Liver (tissue), 9 donors: Measurements from ENCODE around the gene OTOGL. TPM values are rescaled to one million over a fixed set of nuclear protein-coding genes. Genes with fewer than 3 reads are reported as not detected.

Source experiments
- DNase-seq: peaks from one replicate; pipeline ENCODE4 v3.0.0-alpha.2; 2017; ENCODE audit warnings: low spot score
- H3K27ac ChIP-seq, 2 donors: one replicate each; pipeline ENCODE4 v1.7.0; 2013; ENCODE audit warnings: inconsistent platforms in 2 of 2, low read length in 2 of 2, control low read depth in 1 of 2, low read depth in 1 of 2, mild to moderate bottlenecking in 1 of 2
- H3K27me3 ChIP-seq, 4 donors: one replicate each; pipeline versions ENCODE4 v1.6.1 to v1.7.0; 2013; ENCODE audit warnings: low read length in 3 of 4, inconsistent platforms in 1 of 4, mild to moderate bottlenecking in 1 of 4, moderate library complexity in 1 of 4; ENCODE audit not compliant: control insufficient read depth in 4 of 4, insufficient read depth in 4 of 4
- H3K36me3 ChIP-seq, 4 donors: one replicate each; pipeline versions ENCODE4 v1.6.1 to v1.7.0; 2013; ENCODE audit warnings: low read length in 3 of 4, mild to moderate bottlenecking in 3 of 4, low read depth in 1 of 4, moderate library complexity in 1 of 4; ENCODE audit not compliant: control insufficient read depth in 4 of 4, insufficient read depth in 3 of 4
- H3K4me1 ChIP-seq, 4 donors: one replicate each; pipeline versions ENCODE4 v1.6.1 to v1.7.0; 2013; ENCODE audit warnings: low read length in 3 of 4, mild to moderate bottlenecking in 3 of 4, moderate library complexity in 1 of 4; ENCODE audit not compliant: control insufficient read depth in 4 of 4, insufficient read depth in 4 of 4
- H3K4me3 ChIP-seq, 3 donors: one replicate each; pipeline versions ENCODE4 v1.6.1 to v1.7.0; 2013; ENCODE audit warnings: low read length in 3 of 3, control low read depth in 1 of 3, low read depth in 1 of 3, mild to moderate bottlenecking in 1 of 3
- H3K9ac ChIP-seq, 2 donors: one replicate each; pipeline ENCODE4 v1.7.0; 2013; ENCODE audit warnings: low read length in 2 of 2, mild to moderate bottlenecking in 2 of 2, moderate library complexity in 2 of 2, control low read depth in 1 of 2, low read depth in 1 of 2
- H3K9me3 ChIP-seq, 4 donors: one replicate each; pipeline versions ENCODE4 v1.6.1 to v1.7.0; 2013; ENCODE audit warnings: low read length in 3 of 4; ENCODE audit not compliant: control insufficient read depth in 4 of 4
- ATF3 ChIP-seq: IDR thresholded peaks from 2 replicates; pipeline ENCODE4 v1.6.1; 2016; ENCODE audit warnings: antibody characterized with exemption
- CTCF ChIP-seq: fragments of 150-350 bp; IDR thresholded peaks from 2 replicates; pipeline ENCODE4 v1.5.1; 2017; ENCODE audit warnings: improper control_type of control experiment, low read depth, low read length; ENCODE audit not compliant: missing input control
- EGR1 ChIP-seq, 2 donors: IDR thresholded peaks; 2 replicates each; pipeline ENCODE4 v1.6.1; 2016 to 2018; ENCODE audit warnings: antibody characterized with exemption in 2 of 2, low read depth in 2 of 2
- FOXA1 ChIP-seq: IDR thresholded peaks from 2 replicates; pipeline ENCODE4 v1.6.1; 2016; ENCODE audit warnings: antibody characterized with exemption
- FOXA2 ChIP-seq: IDR thresholded peaks from 2 replicates; pipeline ENCODE4 v1.6.1; 2016; ENCODE audit warnings: antibody characterized with exemption
- GABPA ChIP-seq, 2 donors: IDR thresholded peaks in 1 of 2; conservative IDR thresholded peaks in 1 of 2; 2 replicates each; pipeline ENCODE4 v1.6.1; 2016; ENCODE audit warnings: antibody characterized with exemption in 2 of 2, mild to moderate bottlenecking in 1 of 2, moderate library complexity in 1 of 2
- HNF4A ChIP-seq, 2 donors: conservative IDR thresholded peaks; 2 replicates each; pipeline ENCODE4 v1.6.1; 2016; ENCODE audit warnings: antibody characterized with exemption in 2 of 2, mild to moderate bottlenecking in 2 of 2
- HNF4G ChIP-seq: IDR thresholded peaks from 2 replicates; pipeline ENCODE4 v1.6.1; 2016; ENCODE audit warnings: antibody characterized with exemption
- JUND ChIP-seq, 2 donors: IDR thresholded peaks; 2 replicates each; pipeline ENCODE4 v1.6.1; 2016; ENCODE audit warnings: antibody characterized with exemption in 2 of 2
- MAX ChIP-seq: IDR thresholded peaks from 2 replicates; pipeline ENCODE4 v1.6.1; 2016; ENCODE audit warnings: antibody characterized with exemption
- NR2F2 ChIP-seq: IDR thresholded peaks from 2 replicates; pipeline ENCODE4 v1.6.1; 2016; ENCODE audit warnings: antibody characterized with exemption
- RAD21 ChIP-seq, 2 donors: IDR thresholded peaks; 2 replicates each; pipeline ENCODE4 v1.6.1; 2016; ENCODE audit warnings: antibody characterized with exemption in 2 of 2, mild to moderate bottlenecking in 2 of 2
- REST ChIP-seq: IDR thresholded peaks from 2 replicates; pipeline ENCODE4 v1.6.1; 2016; ENCODE audit warnings: antibody characterized with exemption, mild to moderate bottlenecking
- RXRA ChIP-seq, 2 donors: IDR thresholded peaks; 2 replicates each; pipeline ENCODE4 v1.6.1; 2017 to 2018; ENCODE audit warnings: antibody characterized with exemption in 2 of 2, mild to moderate bottlenecking in 1 of 2
- SP1 ChIP-seq: IDR thresholded peaks from 2 replicates; pipeline ENCODE4 v1.6.1; 2018; ENCODE audit warnings: antibody characterized with exemption, mild to moderate bottlenecking
- TAF1 ChIP-seq: conservative IDR thresholded peaks from 2 replicates; pipeline ENCODE4 v1.6.1; 2016; ENCODE audit warnings: antibody characterized with exemption, mild to moderate bottlenecking
- YY1 ChIP-seq: IDR thresholded peaks from 2 replicates; pipeline ENCODE4 v1.6.1; 2016; ENCODE audit warnings: antibody characterized with exemption, mild to moderate bottlenecking
- ZBTB33 ChIP-seq: IDR thresholded peaks from 2 replicates; pipeline ENCODE4 v1.6.1; 2016; ENCODE audit warnings: antibody characterized with exemption
- WGBS: extraction: QIAGEN DNeasy Blood & Tissue Kit; methylation state at CpG from one replicate; pipeline ENCODE4 v1.1.7; 2013; 5-methylcytosine and 5-hydroxymethylcytosine counted together
- polyA plus RNA-seq, 2 donors: library from polyadenylated mRNA; stranded (reverse) in 1 of 2; unstranded in 1 of 2; fragments of 200-250 nt in 1 of 2; fragments of >200 nt in 1 of 2; fragmentation: Nextera tagmentation in 1 of 2; extraction: Ambion mirVana in 1 of 2; gene quantifications; one replicate each; pipeline versions ENCODE4 v1.2.1 to v1.2.3, GENCODE V29; 2013 to 2015
- total RNA-seq, 2 donors: library from RNA; depleted of rRNA; stranded (reverse); fragments of >200 nt; gene quantifications; one replicate each; pipeline ENCODE4 v1.2.3, GENCODE V29; 2014
- donor health status: healthy.
- donor health status: healthy.
- donor health status: healthy.
- donor health status: healthy.
- donor health status: healthy.

OTOGL gene
- total and polyA plus RNA-seq, 4 donors: 0.01 to 0.09 (median 0.08) TPM; not detected in 1

- no peak for DNase-seq
- Histone ChIP-seq H3K27me3 (no peaks in the 10 kb centered on the region), H3K9me3 (no peaks in the 10 kb centered on the region), H3K9ac (no peak overlapping the region), H3K27ac (no peak overlapping the region), H3K4me3 (no peak overlapping the region), H3K4me1 (no peaks in the 10 kb centered on the region), H3K36me3 (no peaks in the 10 kb centered on the region)
- TF ChIP-seq FOXA2: no peak
- TF ChIP-seq SP1: no peak
- TF ChIP-seq HNF4G: no peak
- WGBS: 50% methylated on average over 2 of the region's 2 CpGs
Observed at GRCh38 chr12:80184926-80185325, 85.6 kb downstream of the OTOGL start.

- Histone ChIP-seq H3K27ac (peak overlapping the region; percentile 43 to 64), H3K4me1 (no peaks in the 10 kb centered on the region), H3K4me3 (no peak overlapping the region), H3K9me3 (no peaks in the 10 kb centered on the region), H3K36me3 (no peaks in the 10 kb centered on the region), H3K9ac (no peak overlapping the region), H3K27me3 (no peaks in the 10 kb centered on the region)
- DNase-seq: no peak
- 12% methylated on average over 2 of the region's 2 CpGs for WGBS
- peak; percentile 63 for TF ChIP-seq NR2F2
- TF ChIP-seq CTCF: peak; percentile 66
- no peak for TF ChIP-seq FOXA1
- peak; percentile 34 to 58 for TF ChIP-seq GABPA (IDR thresholded peaks at IDR 0.05 in 1 of 2, conservative IDR thresholded peaks at IDR 0.05 in 1 of 2)
- TF ChIP-seq REST: no peak
- peak; percentile 94 to 98 for TF ChIP-seq RAD21 (IDR thresholded peaks at IDR 0.05)
- TF ChIP-seq YY1: peak; percentile 39
- TF ChIP-seq SP1: peak; percentile 80
- TF ChIP-seq ZBTB33: peak; percentile 58
- peak; percentile 30 for TF ChIP-seq FOXA2
- TF ChIP-seq RXRA (IDR thresholded peaks at IDR 0.05): peak; percentile 65
- TF ChIP-seq ATF3: peak; percentile 100
- TF ChIP-seq HNF4G: no peak
- no peak for TF ChIP-seq TAF1
- peak; percentile 29 for TF ChIP-seq MAX
- peak; percentile 100 for TF ChIP-seq JUND (IDR thresholded peaks at IDR 0.05)
- TF ChIP-seq EGR1 (IDR thresholded peaks at IDR 0.05; ENCODE audit: low read depth in 2 of 2): peak; percentile 90 to 98
- TF ChIP-seq HNF4A (conservative IDR thresholded peaks at IDR 0.05): peak; percentile 79 to 84
Observed at GRCh38 chr12:80186727-80187217, 87.4 kb downstream of the OTOGL start.
